ENCODE measurements around the gene RANBP3L.

RANBP3L gene

DNA sequence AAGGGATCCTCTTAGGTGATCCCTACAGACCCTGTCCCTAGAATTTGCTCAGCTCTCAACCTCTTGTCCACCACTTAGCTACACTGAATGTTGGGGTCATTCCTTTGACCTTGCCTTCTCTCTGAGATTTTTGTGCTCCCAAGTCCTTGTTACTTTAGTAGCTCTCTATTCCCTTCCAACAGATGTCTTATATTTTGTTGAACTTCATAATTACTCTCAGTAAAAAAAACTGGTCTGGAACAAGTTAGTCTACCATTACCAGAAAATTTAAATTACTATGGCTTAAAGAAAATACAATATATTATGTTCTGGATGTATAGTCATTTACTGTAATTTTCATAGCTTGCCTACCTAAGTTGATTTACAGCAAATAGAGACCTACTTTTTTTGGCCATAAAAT lies 23.5 kb upstream of the RANBP3L start:
- H3K4me3 ChIP-seq (ENCODE audit: low read depth, low read length), result no peak overlapping the region
- POLR2A ChIA-PET, result no interaction called here
- TF ChIP-seq, protein P1, sequence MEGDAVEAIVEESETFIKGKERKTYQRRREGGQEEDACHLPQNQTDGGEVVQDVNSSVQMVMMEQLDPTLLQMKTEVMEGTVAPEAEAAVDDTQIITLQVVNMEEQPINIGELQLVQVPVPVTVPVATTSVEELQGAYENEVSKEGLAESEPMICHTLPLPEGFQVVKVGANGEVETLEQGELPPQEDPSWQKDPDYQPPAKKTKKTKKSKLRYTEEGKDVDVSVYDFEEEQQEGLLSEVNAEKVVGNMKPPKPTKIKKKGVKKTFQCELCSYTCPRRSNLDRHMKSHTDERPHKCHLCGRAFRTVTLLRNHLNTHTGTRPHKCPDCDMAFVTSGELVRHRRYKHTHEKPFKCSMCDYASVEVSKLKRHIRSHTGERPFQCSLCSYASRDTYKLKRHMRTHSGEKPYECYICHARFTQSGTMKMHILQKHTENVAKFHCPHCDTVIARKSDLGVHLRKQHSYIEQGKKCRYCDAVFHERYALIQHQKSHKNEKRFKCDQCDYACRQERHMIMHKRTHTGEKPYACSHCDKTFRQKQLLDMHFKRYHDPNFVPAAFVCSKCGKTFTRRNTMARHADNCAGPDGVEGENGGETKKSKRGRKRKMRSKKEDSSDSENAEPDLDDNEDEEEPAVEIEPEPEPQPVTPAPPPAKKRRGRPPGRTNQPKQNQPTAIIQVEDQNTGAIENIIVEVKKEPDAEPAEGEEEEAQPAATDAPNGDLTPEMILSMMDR (IDR thresholded peaks at IDR 0.05; ENCODE audit: insufficient read depth, low read length, missing control alignments), result no peak
- CTCF ChIA-PET, result interaction anchor here (0.7 kb wide), 1 partner anchor 19 kb away, joined by 4 read pairs; no protein-coding TSS in a partner anchor
- DNase-seq (ENCODE audit: low read depth, low spot score), result no peak

DNA sequence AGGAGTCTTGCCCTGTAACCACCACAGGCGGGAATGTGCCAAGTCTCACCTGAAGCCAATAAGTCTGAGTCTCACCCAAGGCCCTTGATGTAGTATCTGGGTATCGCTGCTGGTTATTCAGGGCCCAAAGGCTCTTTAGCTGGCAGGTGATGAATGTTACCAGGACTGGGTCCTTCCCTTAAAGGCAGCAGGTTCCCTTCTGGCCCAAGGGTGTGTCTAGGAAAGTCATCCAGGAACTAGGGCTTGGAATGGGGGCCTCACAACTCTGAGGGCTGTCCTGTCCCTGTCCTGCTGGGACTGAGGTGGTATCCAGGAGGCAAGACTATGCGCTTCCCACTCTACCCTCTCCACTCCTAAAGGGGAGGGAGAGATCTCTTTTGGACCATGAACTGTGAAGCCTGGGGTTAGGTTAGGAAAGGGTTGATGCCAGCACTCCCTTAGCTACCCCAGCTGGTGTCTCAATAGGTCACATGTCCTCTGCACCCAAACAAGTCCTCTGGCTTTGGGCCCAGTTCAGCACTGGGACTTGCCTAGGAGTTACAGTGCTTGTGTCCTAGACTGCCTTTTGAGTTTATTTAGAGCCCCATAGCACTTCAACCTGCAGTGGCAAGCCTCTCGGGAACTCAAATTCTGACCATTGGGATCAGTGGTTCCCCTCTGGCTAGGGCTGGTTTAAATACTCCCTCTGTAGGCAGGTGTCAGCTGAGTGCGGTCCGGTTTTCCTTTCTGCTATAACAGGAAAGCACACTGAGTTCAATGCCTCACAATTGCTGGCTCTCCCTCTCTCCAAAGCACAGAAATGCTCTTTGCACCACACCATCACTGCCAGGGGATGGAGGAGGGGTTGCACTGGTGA lies 22.5 kb upstream of the RANBP3L start:
- ChIA-PET CTCF (interaction anchor here (1.7 kb wide), 1 partner anchor 17 kb away, joined by 3 read pairs; no protein-coding TSS in a partner anchor), POLR2A (no interaction called here)
- DNase-seq (ENCODE audit: low read depth, low spot score), result no peak
- no peak overlapping the region for H3K4me3 ChIP-seq (ENCODE audit: low read depth, low read length)
- TF ChIP-seq, protein P1 (IDR thresholded peaks at IDR 0.05; ENCODE audit: insufficient read depth, low read length, missing control alignments), result no peak

DNA sequence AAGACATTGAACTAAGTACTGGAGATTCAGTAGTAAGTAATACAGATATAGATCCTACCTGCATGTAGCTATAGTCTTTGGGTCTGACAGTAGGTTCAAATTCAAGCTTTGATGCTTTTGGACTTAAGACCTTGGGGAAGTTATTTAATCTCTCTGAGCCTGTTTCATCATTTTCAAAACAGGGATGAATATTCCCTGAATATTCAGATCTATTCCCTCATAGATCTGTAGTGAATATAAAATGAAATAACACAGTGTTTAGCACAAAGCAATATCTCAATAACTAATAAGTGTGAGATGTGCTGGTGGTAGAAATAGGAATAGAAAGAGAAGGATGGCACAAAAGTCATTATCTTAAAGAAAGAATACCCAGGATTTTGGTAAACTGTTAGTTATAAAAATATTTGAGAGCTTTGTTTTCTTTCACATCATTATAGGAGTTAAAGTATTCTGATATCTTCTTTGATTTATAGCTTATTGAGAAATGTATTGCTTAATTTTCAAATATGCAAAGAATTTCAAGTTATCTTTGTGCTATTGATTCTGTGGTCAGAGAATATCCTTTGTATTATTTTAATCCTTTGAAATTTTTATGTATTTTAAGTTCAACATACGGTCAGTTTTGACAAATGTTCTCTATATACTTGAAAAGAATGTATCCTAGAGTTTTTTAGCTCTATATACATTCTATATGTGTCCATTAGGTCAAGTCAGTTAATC lies 11.4 kb upstream of the RANBP3L start:
- H3K4me3 ChIP-seq (ENCODE audit: low read depth, low read length), result no peak overlapping the region
- ChIA-PET POLR2A (no interaction called here), CTCF (interaction anchor here (1.2 to 2.2 kb wide), 3 partner anchors 8 to 48 kb away, joined by 3 to 15 read pairs (median 5); no protein-coding TSS in a partner anchor)
- TF ChIP-seq, protein P1 (IDR thresholded peaks at IDR 0.05; ENCODE audit: insufficient read depth, low read length, missing control alignments), result no peak
- no peak for DNase-seq (ENCODE audit: low read depth, low spot score)

DNA sequence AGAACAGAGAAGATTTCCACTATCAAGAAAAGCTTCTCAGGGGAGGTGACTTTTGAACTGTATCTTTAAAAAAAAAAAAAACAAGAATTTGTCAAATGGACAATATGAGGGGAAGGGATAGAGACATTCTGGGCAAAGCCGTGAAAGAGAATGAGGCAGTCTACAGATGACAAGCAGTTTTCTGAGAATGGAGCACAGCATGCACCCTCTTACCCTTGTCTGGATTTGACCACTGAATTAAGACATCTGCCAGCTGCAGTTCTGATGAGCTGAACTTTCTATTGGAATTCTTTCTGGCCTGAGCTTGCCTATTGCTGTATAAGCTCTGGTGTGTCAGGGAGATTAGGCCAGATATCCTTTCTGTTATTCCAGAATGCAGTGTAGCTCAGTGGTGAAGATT lies 10.3 kb upstream of the RANBP3L start:
- CTCF ChIA-PET, result no interaction called here
- POLR2A ChIA-PET, result no interaction called here

DNA sequence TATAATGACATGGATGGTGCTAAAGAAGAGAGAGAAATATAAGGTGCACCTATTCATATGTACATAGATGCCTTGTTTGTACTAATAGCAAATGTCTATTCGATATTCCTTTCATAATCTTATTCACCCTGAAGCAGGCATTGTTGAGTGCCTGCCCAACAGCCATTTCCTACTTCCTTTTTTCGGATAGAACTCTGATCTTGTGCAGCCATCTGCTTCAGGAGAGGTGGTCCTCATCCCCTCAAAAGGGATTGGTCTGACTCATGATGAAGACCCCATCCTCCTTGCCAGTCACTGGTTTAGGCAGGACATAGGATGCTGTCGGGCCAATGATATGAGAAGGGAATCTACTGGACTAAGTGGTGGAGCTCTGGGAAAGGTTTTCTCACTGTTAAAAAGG lies 8.4 kb upstream of the RANBP3L start:
- POLR2A ChIA-PET, result no interaction called here
- no peak overlapping the region for H3K4me3 ChIP-seq (ENCODE audit: low read depth, low read length)
- TF ChIP-seq, protein P1 (IDR thresholded peaks at IDR 0.05; ENCODE audit: insufficient read depth, low read length, missing control alignments), result no peak
- no peak for DNase-seq (ENCODE audit: low read depth, low spot score)
- CTCF ChIA-PET, result no interaction called here

More for the DNA sequence above, 10.3 kb upstream of the RANBP3L start:
- TF ChIP-seq, protein P1 (IDR thresholded peaks at IDR 0.05; ENCODE audit: insufficient read depth, low read length, missing control alignments), result no peak
- no peak for DNase-seq (ENCODE audit: low read depth, low spot score)
- no peak overlapping the region for H3K4me3 ChIP-seq (ENCODE audit: low read depth, low read length)
